GM10266 (cell line): ENCODE results near the gene IL37.
A peak's percentile ranks its signal among the peaks of the same experiment; 100 is the strongest.

ENCODE experiments used
- DNase-seq: peaks from one replicate; pipeline ENCODE4 v3.0.0; 2012; ENCODE audit errors: extremely low spot score
- TF ChIP-seq, protein P1 (sequence below): IDR thresholded peaks from 2 replicates; pipeline ENCODE4 v1.5.1; 2012; ENCODE audit warnings: mild to moderate bottlenecking, low read depth; ENCODE audit not compliant: control insufficient read depth, insufficient read depth; ENCODE audit errors: missing control alignments

Gene IL37

DNA sequence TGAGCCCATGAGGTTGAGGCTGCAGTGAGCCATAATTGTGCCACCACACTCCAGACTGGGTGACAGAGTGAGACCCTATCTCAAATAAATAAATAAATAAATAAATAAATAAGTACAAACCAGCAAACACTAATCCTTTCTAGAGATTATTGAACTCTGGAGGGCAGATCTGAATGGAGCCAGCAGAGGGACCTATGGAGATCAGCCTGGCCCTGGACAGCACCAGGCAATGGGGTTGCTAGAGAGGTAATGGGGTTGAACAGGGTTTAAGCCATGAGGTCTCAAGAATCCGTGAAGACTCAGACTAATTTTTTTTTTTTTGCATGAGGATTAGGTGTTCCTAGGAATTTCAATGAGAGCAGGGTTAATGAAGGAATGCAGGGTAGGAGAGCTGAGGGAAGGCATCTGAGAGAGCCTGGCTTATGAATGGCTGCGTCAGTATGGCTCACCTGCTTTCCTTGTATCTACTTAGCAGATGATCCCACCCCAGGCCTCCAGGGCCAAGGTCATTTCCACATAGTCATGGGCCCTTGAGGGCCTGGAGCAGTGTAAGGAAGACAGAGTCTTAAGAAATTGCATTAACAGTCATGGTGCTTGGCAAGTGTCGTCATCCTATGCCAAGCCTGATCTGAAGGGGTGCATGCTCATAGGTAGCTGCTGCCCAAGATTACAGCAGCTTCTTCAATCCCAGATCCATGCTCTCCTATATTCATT lies 34.6 kb upstream of the IL37 start:
- DNase-seq = no peak
- TF ChIP-seq, protein P1, sequence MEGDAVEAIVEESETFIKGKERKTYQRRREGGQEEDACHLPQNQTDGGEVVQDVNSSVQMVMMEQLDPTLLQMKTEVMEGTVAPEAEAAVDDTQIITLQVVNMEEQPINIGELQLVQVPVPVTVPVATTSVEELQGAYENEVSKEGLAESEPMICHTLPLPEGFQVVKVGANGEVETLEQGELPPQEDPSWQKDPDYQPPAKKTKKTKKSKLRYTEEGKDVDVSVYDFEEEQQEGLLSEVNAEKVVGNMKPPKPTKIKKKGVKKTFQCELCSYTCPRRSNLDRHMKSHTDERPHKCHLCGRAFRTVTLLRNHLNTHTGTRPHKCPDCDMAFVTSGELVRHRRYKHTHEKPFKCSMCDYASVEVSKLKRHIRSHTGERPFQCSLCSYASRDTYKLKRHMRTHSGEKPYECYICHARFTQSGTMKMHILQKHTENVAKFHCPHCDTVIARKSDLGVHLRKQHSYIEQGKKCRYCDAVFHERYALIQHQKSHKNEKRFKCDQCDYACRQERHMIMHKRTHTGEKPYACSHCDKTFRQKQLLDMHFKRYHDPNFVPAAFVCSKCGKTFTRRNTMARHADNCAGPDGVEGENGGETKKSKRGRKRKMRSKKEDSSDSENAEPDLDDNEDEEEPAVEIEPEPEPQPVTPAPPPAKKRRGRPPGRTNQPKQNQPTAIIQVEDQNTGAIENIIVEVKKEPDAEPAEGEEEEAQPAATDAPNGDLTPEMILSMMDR = no peak

DNA sequence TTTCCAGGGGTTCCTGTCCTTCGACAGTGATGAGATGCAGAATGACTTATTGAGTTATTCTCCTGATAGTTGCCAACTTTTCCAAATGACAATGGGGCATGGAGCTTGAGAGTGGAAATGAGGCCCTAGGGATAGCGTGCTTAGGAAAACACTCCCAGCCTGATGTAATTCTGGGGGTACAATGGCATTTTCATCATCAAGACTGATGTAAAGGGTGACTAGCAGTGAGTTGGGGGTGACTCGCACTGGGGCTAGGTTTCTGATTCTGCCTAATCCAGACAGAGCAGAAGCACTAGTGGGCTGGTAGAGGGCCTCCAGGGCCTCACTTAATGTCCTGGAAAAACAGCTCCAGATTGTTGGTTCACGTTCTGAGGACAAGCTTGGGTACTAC lies 34.0 kb upstream of the IL37 start:
- TF ChIP-seq, protein P1 = no peak
- DNase-seq = no peak

DNA sequence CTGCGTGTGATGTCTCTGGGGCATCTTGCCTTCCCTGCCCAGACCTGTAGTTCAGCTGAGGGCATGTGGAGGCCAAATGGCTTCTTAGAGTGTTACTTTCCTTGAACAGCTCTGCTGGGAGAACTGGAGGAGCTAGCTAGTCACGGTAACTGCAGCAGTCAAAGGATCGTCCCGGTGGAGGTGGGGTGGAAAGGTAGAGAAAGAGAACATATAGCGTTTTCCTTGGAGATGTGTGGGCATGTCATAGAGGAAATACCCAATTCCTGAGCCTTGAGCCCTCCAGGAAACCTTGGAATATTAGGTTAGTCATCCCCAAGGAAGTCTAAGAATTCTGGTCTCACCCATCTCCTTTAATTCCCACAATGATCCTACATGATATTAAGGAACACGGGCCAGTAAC lies 33.5 kb upstream of the IL37 start:
- no peak for DNase-seq
- TF ChIP-seq, protein P1 = no peak

DNA sequence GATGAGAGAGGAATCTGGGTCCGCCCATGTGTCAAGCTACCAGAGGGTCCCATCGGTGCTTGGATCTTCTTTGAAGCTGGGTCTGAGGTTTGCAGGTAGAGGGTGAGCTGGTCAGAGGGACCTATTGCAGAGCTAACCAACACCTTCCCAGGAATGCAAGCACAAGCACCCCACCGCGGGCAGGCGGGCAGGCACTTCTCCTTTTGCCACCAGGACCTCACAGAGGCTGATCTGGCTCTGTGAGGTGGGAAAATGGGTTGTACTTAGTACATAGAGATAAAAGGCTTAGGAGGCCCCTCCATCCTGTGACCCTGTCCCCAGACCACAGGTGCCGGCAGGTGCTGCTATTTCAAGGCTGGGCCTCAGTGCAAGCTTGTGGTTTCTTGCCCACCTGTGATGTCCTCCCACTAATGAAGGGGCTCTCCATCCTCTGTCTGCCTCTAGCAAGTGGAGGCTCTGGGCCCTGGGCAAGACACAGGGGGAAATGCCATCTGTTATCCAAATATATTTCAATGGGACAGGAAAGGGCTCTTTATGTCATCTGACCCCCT lies 31.4 kb upstream of the IL37 start:
- DNase-seq = no peak
- TF ChIP-seq, protein P1 = no peak

DNA sequence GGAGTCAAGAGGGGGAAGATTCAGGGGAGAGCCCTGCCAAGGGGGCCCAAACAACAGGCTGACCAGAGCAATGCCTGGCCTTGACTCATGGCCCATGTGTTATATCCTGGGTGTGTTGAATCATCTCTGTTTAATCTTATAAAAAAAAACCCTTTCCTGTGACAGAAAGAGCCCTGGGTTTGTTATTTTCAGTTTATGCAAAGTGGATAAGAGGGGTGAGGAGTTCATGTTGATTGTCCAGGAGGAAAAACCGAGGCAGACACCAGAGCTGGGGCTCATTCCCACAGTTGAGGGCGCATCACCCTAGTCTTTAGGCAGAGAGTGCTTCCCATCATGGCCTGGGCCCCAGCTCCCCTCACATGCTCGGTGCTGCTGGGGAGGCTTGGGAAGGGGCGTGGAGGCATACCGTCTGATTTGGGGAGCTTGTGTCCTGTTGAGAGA lies 30.9 kb upstream of the IL37 start:
- TF ChIP-seq, protein P1 = no peak
- DNase-seq = no peak

DNA sequence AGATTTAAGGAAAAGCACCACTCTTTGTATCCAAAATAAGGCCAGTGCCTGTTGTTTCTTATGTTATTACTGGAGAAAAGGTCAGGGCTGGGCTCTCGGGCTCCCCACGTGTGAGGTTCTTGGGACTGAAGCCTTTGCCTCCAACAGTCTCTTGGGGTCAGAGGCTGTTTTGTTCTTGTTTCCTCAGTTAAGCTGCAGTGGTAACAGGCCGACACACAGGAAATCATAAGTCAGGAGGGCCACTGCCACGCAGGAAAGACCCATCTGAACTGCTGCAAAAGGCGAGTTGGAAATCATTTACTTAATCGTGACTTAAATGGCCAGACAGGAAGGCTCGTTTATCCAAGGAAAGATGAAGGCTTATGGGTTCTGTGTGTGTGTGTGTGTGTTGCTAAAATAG lies 30.3 kb upstream of the IL37 start:
- no peak for DNase-seq
- TF ChIP-seq, protein P1 = no peak

DNA sequence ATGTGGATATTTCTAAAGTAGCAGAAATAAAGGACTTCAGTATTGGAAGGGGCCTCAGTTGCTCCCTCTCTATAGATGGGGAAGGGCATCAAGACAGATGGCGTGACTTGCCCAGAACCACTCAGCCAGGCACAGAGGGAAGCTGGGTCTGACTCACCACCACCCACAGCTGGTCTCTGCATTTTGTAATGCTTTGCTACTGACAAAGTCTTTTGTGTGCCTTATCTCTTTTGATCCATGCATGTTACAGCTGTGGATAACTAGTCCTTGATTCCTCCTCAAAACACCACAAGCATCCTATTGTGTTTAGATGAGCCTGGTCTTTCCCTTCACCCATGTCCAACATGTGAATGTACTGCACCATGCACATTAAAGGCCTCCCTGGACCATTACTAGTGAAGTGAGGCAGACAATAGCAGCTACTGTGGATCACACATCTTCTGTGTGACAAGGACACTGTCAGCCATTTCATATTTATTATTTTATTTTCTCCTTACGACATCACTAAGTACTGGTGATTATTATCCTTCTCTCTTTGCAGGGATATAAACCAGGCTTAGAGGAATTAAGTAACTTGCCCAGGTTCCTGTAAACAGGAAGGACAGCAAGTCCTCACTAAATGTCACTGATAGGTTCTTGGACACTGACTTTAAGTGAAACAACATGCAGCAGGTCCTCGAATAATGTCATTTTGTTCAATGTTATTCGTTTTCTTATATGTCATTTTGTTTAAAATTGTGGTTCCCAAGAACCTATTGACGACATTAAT lies 29.6 kb upstream of the IL37 start:
- peak; percentile 58 for DNase-seq
- TF ChIP-seq, protein P1 = no peak
